HEK293 (cell line): ENCODE measurements around the gene PDGFB.

Experiments used
- BCL11B ChIP-seq: fragments of 450-650 bp; formaldehyde crosslinking; IDR thresholded peaks from 2 replicates; pipeline ENCODE4 v1.5.1; 2016; ENCODE audit warnings: low read depth, missing biosample characterization, missing genetic modification characterization
- EGR2 ChIP-seq: fragments of 450-650 bp; formaldehyde crosslinking; IDR thresholded peaks from 2 replicates; pipeline ENCODE4 v1.5.1; 2016; ENCODE audit warnings: low read depth, missing biosample characterization, missing genetic modification characterization
- GFI1B ChIP-seq: fragments of 450-650 bp; formaldehyde crosslinking; IDR thresholded peaks from 2 replicates; pipeline ENCODE4 v1.5.1; 2016; ENCODE audit warnings: missing biosample characterization, missing genetic modification characterization
- GLIS2 ChIP-seq: fragments of 450-650 bp; formaldehyde crosslinking; IDR thresholded peaks from 2 replicates; pipeline ENCODE4 v1.5.1; 2016; ENCODE audit warnings: missing biosample characterization, missing genetic modification characterization
- HOXC10 ChIP-seq: sonication (generic); formaldehyde crosslinking; IDR thresholded peaks from 2 replicates; pipeline ENCODE4 v1.8.1; 2023; ENCODE audit warnings: mild to moderate bottlenecking, missing genetic modification reagents
- KLF1 ChIP-seq: fragments of 450-650 bp; formaldehyde crosslinking; IDR thresholded peaks from 2 replicates; pipeline ENCODE4 v1.5.1; 2016; ENCODE audit warnings: missing biosample characterization, missing genetic modification characterization
- KLF16 ChIP-seq: fragments of 450-650 bp; formaldehyde crosslinking; IDR thresholded peaks from 2 replicates; pipeline ENCODE4 v1.5.1; 2017; ENCODE audit warnings: missing biosample characterization, missing genetic modification characterization
- MYNN ChIP-seq: fragments of 450-650 bp; formaldehyde crosslinking; IDR thresholded peaks from 2 replicates; pipeline ENCODE4 v1.5.1; 2016; ENCODE audit warnings: missing biosample characterization, missing genetic modification characterization, borderline replicate concordance
- SP2 ChIP-seq: fragments of 450-650 bp; formaldehyde crosslinking; IDR thresholded peaks from 2 replicates; pipeline ENCODE4 v1.5.1; 2016; ENCODE audit warnings: missing biosample characterization, missing genetic modification characterization
- SP3 ChIP-seq: fragments of 450-650 bp; formaldehyde crosslinking; IDR thresholded peaks from 2 replicates; pipeline ENCODE4 v1.5.1; 2016; ENCODE audit warnings: missing biosample characterization, missing genetic modification characterization
- YY2 ChIP-seq: fragments of 450-650 bp; formaldehyde crosslinking; IDR thresholded peaks from 2 replicates; pipeline ENCODE4 v1.5.1; 2016; ENCODE audit warnings: missing biosample characterization, missing genetic modification characterization
- ZBTB21 ChIP-seq: fragments of 450-650 bp; formaldehyde crosslinking; IDR thresholded peaks from 2 replicates; pipeline ENCODE4 v1.5.1; 2017; ENCODE audit warnings: missing biosample characterization, missing genetic modification characterization
- ZBTB7A ChIP-seq: fragments of 450-650 bp; formaldehyde crosslinking; IDR thresholded peaks from 2 replicates; pipeline ENCODE4 v1.5.1; 2016; ENCODE audit warnings: low read depth, missing biosample characterization, missing genetic modification characterization
- ZFP37 ChIP-seq: fragments of 450-650 bp; formaldehyde crosslinking; IDR thresholded peaks from 2 replicates; pipeline ENCODE4 v1.5.1; 2016; ENCODE audit warnings: missing biosample characterization, missing genetic modification characterization
- ZFP69B ChIP-seq: fragments of 450-650 bp; formaldehyde crosslinking; IDR thresholded peaks from 2 replicates; pipeline ENCODE4 v1.5.1; 2016; ENCODE audit warnings: missing biosample characterization, missing genetic modification characterization
- ZNF112 ChIP-seq: fragments of 450-650 bp; formaldehyde crosslinking; IDR thresholded peaks from 2 replicates; pipeline ENCODE4 v1.5.0; 2017; ENCODE audit warnings: missing biosample characterization, missing genetic modification characterization
- ZNF114 ChIP-seq: fragments of 450-650 bp; formaldehyde crosslinking; IDR thresholded peaks from 2 replicates; pipeline ENCODE4 v1.5.0; 2017; ENCODE audit warnings: missing biosample characterization, missing genetic modification characterization
- ZNF132 ChIP-seq: fragments of 450-650 bp; formaldehyde crosslinking; IDR thresholded peaks from 2 replicates; pipeline ENCODE4 v1.5.1; 2017; ENCODE audit warnings: missing biosample characterization, missing genetic modification characterization, borderline replicate concordance
- ZNF221 ChIP-seq: fragments of 450-650 bp; formaldehyde crosslinking; IDR thresholded peaks from 2 replicates; pipeline ENCODE4 v1.5.1; 2017; ENCODE audit warnings: missing biosample characterization, missing genetic modification characterization, borderline replicate concordance
- ZNF239 ChIP-seq: fragments of 450-650 bp; formaldehyde crosslinking; IDR thresholded peaks from 2 replicates; pipeline ENCODE4 v1.5.1; 2016; ENCODE audit warnings: missing biosample characterization, missing genetic modification characterization
- ZNF433 ChIP-seq: fragments of 450-650 bp; formaldehyde crosslinking; IDR thresholded peaks from 2 replicates; pipeline ENCODE4 v1.5.1; 2016; ENCODE audit warnings: missing biosample characterization, missing genetic modification characterization, low read depth
- ZNF544 ChIP-seq: fragments of 450-650 bp; formaldehyde crosslinking; IDR thresholded peaks from 2 replicates; pipeline ENCODE4 v1.5.0; 2017; ENCODE audit warnings: missing biosample characterization, missing genetic modification characterization
- ZNF585B ChIP-seq: fragments of 450-650 bp; formaldehyde crosslinking; IDR thresholded peaks from 2 replicates; pipeline ENCODE4 v1.5.1; 2016; ENCODE audit warnings: missing biosample characterization, missing genetic modification characterization
- ZNF626 ChIP-seq: fragments of 450-650 bp; sonication (Bioruptor Pico); formaldehyde crosslinking; IDR thresholded peaks from 2 replicates; pipeline ENCODE4 v1.5.1; 2018; ENCODE audit warnings: missing biosample characterization, missing genetic modification characterization, inconsistent platforms
- ZNF660 ChIP-seq: fragments of 450-650 bp; IDR thresholded peaks from 2 replicates; pipeline ENCODE4 v1.5.1; 2018; ENCODE audit warnings: missing biosample characterization, mild to moderate bottlenecking, missing genetic modification characterization
- ZNF768 ChIP-seq: fragments of 450-650 bp; formaldehyde crosslinking; IDR thresholded peaks from 2 replicates; pipeline ENCODE4 v1.5.1; 2018; ENCODE audit warnings: missing biosample characterization, mild to moderate bottlenecking, missing genetic modification characterization
- TF ChIP-seq, protein P1 (sequence below): fragments of 450-650 bp; formaldehyde crosslinking; IDR thresholded peaks from 2 replicates; pipeline ENCODE4 v1.5.1; 2016; ENCODE audit warnings: missing biosample characterization, missing genetic modification characterization
- TF ChIP-seq, protein P2 (sequence below): fragments of 450-650 bp; formaldehyde crosslinking; IDR thresholded peaks from 2 replicates; pipeline ENCODE4 v1.5.1; 2017; ENCODE audit warnings: missing biosample characterization, missing genetic modification characterization
- TF ChIP-seq, protein P3 (sequence below): fragments of 450-650 bp; formaldehyde crosslinking; IDR thresholded peaks from 2 replicates; pipeline ENCODE4 v1.5.0; 2017; ENCODE audit warnings: missing biosample characterization, missing genetic modification characterization, borderline replicate concordance
- TF ChIP-seq, protein P4 (sequence below): fragments of 450-650 bp; formaldehyde crosslinking; IDR thresholded peaks from 2 replicates; pipeline ENCODE4 v1.5.1; 2017; ENCODE audit warnings: missing biosample characterization, missing genetic modification characterization
- TF ChIP-seq, protein P5 (sequence below): fragments of 450-650 bp; formaldehyde crosslinking; IDR thresholded peaks from 2 replicates; pipeline ENCODE4 v1.5.1; 2017; ENCODE audit warnings: missing biosample characterization, missing genetic modification characterization

PDGFB gene

DNA sequence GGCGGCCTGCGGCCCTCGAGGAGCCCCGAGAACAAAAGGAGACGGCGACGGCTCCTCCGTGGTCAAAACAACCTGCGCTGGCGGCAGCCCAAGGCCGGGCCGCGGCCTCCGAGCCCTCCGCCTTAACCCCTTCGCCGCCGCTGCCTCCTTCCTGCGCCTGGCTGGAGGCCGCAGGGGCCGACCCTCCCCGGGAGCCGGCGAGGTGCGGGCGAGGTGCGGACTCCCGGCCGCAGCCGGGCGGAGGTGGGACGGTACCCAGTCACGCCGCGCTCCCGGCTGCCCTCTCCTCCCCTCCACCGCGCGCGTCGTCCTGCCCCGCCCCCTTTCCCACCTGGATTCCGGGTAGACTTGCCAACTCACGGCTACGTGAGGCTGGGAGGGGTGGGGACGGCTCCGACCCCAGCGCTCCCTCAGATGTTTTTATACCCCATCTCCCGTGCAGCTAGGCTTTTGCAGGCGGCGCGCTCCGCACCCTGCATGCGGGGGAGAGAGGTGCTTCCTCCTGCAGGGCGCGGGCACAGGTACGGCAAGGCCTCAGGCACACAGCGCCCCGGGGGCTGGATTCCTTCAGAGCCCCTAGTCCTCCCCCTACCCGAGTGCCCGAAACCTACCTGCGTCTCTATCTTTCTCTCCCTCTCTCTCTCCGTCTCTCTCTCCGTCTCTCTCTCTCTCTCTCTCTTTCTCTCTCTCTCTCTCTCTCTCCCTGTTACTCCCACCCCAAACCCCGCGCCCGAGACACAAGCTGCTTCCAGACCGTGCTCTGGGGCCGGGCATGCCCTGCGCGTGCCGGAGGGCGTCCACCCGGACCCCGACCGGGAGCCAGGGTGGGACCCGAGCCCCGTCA is 2.0 kb downstream of the PDGFB start (continued):
- TF ChIP-seq, protein P1, sequence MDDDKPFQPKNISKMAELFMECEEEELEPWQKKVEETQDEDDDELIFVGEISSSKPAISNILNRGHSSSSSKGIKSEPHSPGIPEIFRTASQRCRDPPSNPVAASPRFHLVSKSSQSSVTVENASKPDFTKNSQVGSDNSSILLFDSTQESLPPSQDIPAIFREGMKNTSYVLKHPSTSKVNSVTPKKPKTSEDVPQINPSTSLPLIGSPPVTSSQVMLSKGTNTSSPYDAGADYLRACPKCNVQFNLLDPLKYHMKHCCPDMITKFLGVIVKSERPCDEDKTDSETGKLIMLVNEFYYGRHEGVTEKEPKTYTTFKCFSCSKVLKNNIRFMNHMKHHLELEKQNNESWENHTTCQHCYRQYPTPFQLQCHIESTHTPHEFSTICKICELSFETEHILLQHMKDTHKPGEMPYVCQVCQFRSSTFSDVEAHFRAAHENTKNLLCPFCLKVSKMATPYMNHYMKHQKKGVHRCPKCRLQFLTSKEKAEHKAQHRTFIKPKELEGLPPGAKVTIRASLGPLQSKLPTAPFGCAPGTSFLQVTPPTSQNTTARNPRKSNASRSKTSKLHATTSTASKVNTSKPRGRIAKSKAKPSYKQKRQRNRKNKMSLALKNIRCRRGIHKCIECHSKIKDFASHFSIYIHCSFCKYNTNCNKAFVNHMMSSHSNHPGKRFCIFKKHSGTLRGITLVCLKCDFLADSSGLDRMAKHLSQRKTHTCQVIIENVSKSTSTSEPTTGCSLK: no peak
- TF ChIP-seq KLF16: peak; percentile 86
- TF ChIP-seq ZFP69B: peak; percentile 10
- TF ChIP-seq HOXC10 (CRISPR knock-in tag): no peak
- no peak for TF ChIP-seq ZNF221 (tag by site-specific recombination)
- no peak for TF ChIP-seq ZNF433 (tag by site-specific recombination)
- no peak for TF ChIP-seq BCL11B (tag by site-specific recombination)
- peak; percentile 93 for TF ChIP-seq ZBTB7A (tag by site-specific recombination)
- TF ChIP-seq, protein P2, sequence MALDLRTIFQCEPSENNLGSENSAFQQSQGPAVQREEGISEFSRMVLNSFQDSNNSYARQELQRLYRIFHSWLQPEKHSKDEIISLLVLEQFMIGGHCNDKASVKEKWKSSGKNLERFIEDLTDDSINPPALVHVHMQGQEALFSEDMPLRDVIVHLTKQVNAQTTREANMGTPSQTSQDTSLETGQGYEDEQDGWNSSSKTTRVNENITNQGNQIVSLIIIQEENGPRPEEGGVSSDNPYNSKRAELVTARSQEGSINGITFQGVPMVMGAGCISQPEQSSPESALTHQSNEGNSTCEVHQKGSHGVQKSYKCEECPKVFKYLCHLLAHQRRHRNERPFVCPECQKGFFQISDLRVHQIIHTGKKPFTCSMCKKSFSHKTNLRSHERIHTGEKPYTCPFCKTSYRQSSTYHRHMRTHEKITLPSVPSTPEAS: 0 out of 2 replicates have a peak, but pooled peaks have one; percentile 21
- no peak for TF ChIP-seq ZNF544 (tag by site-specific recombination)
- no peak for TF ChIP-seq ZNF239 (tag by site-specific recombination)
- TF ChIP-seq ZNF114 (tag by site-specific recombination): no peak
- no peak for TF ChIP-seq ZNF585B (tag by site-specific recombination)
- TF ChIP-seq, protein P3, sequence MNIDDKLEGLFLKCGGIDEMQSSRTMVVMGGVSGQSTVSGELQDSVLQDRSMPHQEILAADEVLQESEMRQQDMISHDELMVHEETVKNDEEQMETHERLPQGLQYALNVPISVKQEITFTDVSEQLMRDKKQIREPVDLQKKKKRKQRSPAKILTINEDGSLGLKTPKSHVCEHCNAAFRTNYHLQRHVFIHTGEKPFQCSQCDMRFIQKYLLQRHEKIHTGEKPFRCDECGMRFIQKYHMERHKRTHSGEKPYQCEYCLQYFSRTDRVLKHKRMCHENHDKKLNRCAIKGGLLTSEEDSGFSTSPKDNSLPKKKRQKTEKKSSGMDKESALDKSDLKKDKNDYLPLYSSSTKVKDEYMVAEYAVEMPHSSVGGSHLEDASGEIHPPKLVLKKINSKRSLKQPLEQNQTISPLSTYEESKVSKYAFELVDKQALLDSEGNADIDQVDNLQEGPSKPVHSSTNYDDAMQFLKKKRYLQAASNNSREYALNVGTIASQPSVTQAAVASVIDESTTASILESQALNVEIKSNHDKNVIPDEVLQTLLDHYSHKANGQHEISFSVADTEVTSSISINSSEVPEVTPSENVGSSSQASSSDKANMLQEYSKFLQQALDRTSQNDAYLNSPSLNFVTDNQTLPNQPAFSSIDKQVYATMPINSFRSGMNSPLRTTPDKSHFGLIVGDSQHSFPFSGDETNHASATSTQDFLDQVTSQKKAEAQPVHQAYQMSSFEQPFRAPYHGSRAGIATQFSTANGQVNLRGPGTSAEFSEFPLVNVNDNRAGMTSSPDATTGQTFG (tag by site-specific recombination): peak; percentile 58; the same call in 1 of the 2 replicates
- TF ChIP-seq YY2: no peak
- no peak for TF ChIP-seq ZBTB21 (tag by site-specific recombination)
- TF ChIP-seq, protein P4, sequence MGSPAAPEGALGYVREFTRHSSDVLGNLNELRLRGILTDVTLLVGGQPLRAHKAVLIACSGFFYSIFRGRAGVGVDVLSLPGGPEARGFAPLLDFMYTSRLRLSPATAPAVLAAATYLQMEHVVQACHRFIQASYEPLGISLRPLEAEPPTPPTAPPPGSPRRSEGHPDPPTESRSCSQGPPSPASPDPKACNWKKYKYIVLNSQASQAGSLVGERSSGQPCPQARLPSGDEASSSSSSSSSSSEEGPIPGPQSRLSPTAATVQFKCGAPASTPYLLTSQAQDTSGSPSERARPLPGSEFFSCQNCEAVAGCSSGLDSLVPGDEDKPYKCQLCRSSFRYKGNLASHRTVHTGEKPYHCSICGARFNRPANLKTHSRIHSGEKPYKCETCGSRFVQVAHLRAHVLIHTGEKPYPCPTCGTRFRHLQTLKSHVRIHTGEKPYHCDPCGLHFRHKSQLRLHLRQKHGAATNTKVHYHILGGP (tag by site-specific recombination): no peak
- TF ChIP-seq KLF1 (tag by site-specific recombination): peak; percentile 93
- TF ChIP-seq ZNF112 (tag by site-specific recombination): no peak
- TF ChIP-seq SP3 (tag by site-specific recombination): peak; percentile 56
- TF ChIP-seq ZNF132 (tag by site-specific recombination): no peak
- TF ChIP-seq SP2 (tag by site-specific recombination): peak; percentile 46
- TF ChIP-seq ZNF768 (tag by site-specific recombination): no peak
- no peak for TF ChIP-seq MYNN
- no peak; the same call in 1 of the 2 replicates for TF ChIP-seq GLIS2 (tag by site-specific recombination)
- TF ChIP-seq, protein P5, sequence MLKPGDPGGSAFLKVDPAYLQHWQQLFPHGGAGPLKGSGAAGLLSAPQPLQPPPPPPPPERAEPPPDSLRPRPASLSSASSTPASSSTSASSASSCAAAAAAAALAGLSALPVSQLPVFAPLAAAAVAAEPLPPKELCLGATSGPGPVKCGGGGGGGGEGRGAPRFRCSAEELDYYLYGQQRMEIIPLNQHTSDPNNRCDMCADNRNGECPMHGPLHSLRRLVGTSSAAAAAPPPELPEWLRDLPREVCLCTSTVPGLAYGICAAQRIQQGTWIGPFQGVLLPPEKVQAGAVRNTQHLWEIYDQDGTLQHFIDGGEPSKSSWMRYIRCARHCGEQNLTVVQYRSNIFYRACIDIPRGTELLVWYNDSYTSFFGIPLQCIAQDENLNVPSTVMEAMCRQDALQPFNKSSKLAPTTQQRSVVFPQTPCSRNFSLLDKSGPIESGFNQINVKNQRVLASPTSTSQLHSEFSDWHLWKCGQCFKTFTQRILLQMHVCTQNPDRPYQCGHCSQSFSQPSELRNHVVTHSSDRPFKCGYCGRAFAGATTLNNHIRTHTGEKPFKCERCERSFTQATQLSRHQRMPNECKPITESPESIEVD (tag by site-specific recombination): no peak
- no peak for TF ChIP-seq GFI1B (tag by site-specific recombination)
- peak; percentile 69 for TF ChIP-seq EGR2 (tag by site-specific recombination)
- no peak for TF ChIP-seq ZNF660 (tag by site-specific recombination)
- no peak for TF ChIP-seq ZFP37
- TF ChIP-seq ZNF626: no peak
